ENCODE data around the gene DNAH14.

DNA sequence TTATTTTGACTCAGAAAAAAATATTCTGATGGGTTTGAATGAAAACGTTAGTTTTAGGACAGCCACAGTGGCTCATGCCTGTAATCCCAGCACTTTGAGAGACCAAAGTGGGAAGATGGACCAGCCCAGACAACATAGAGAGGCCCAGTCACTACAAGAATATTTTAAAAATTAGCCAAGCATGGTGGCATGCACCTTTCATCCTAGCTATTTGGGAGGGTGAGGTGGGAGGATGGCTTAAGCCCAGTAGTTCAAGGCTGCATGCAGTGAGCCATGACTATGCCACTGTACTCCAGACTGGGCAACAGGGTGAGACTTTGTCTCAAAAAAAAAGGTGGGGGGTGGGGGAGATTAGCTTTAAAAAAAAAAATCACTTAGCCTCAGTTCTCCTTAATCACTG lies 370.9 kb downstream of the DNAH14 start:
- TF ChIP-seq POLR2AphosphoS5 (IDR thresholded peaks at IDR 0.05; ENCODE audit: low read depth, low read length) (no peak), POLR2A (IDR thresholded peaks at IDR 0.05; ENCODE audit: low read depth, low read length) (no peak)
